ENCODE results near the gene SH3GL1.
"Not testable (repeated sequence)": the region's sequence is repeated elsewhere in the genome, so short reads cannot be mapped to it uniquely, and the experiment has no call there.

Gene SH3GL1

GRCh38 chr19:4337906-4338440, 62.4 kb downstream of the SH3GL1 start:
- no peak for TF ChIP-seq CTCF (IDR thresholded peaks at IDR 0.05; ENCODE audit: low read depth, low read length)
- peak; percentile 24 for DNase-seq (ENCODE audit: low read depth, low spot score)
- H3K4me3 ChIP-seq (ENCODE audit: low read depth, low read length) = peak overlapping the region; percentile 39
- in situ Hi-C loops (cut with HindIII; ENCODE audit: low sequenced_read_pairs) = no loop called here

GRCh38 chr19:4334929-4335570, 65.3 kb downstream of the SH3GL1 start:
- TF ChIP-seq CTCF (IDR thresholded peaks at IDR 0.05; ENCODE audit: low read depth, low read length) = no peak
- DNase-seq (ENCODE audit: low read depth, low spot score) = no peak
- in situ Hi-C loops (cut with HindIII; ENCODE audit: low sequenced_read_pairs) = no loop called here
- no peak overlapping the region for H3K4me3 ChIP-seq (ENCODE audit: low read depth, low read length)

GRCh38 chr19:4329858-4330257, 70.5 kb downstream of the SH3GL1 start:
- no peak for TF ChIP-seq CTCF (IDR thresholded peaks at IDR 0.05; ENCODE audit: low read depth, low read length)
- no peak overlapping the region for H3K4me3 ChIP-seq (ENCODE audit: low read depth, low read length)
- DNase-seq (ENCODE audit: low read depth, low spot score) = no peak
- in situ Hi-C loops (cut with HindIII; ENCODE audit: low sequenced_read_pairs) = no loop called here

- H3K4me3 ChIP-seq (ENCODE audit: low read depth, low read length) = peak overlapping the region; percentile 61
- DNase-seq (ENCODE audit: low read depth, low spot score); in situ Hi-C loops (cut with HindIII; ENCODE audit: low sequenced_read_pairs): not testable (repeated sequence)
These were observed 71.2 kb downstream of the SH3GL1 start for GRCh38 chr19:4328991-4329681.

- H3K4me3 ChIP-seq (ENCODE audit: low read depth, low read length) = peak overlapping the region; percentile 61
- peak; percentile 96 for DNase-seq (ENCODE audit: low read depth, low spot score)
- in situ Hi-C loops (cut with HindIII; ENCODE audit: low sequenced_read_pairs) = no loop called here
- no peak for TF ChIP-seq CTCF (IDR thresholded peaks at IDR 0.05; ENCODE audit: low read depth, low read length)
These were observed 71.9 kb downstream of the SH3GL1 start for GRCh38 chr19:4328243-4328990.

- in situ Hi-C loops (cut with HindIII; ENCODE audit: low sequenced_read_pairs) = no loop called here
These were observed 72.5 kb downstream of the SH3GL1 start for GRCh38 chr19:4327877-4328242.

More at GRCh38 chr19:4327877-4328242, 72.5 kb downstream of the SH3GL1 start:
- DNase-seq (ENCODE audit: low read depth, low spot score) = no peak
- H3K4me3 ChIP-seq (ENCODE audit: low read depth, low read length) = peak overlapping the region; percentile 38
- TF ChIP-seq CTCF (IDR thresholded peaks at IDR 0.05; ENCODE audit: low read depth, low read length) = no peak

Data from astrocyte of the spinal cord (primary cell).